Heart right ventricle (tissue), 16 donors: ENCODE measurements around the gene WRNIP1. TPM values are rescaled to one million over a fixed set of nuclear protein-coding genes. Genes with fewer than 3 reads are reported as not detected.

Source experiments
- ATAC-seq, 8 donors: fragments of 200-7000 bp; cut with Tn5 transposase; one replicate each; pipeline ENCODE4 v1.9.1; 2020; ENCODE audit warnings: mild to moderate bottlenecking in 8 of 8, moderate library complexity in 8 of 8, moderate number of reproducible peaks in 1 of 8
- DNase-seq, 2 donors: peaks; one replicate each; pipeline ENCODE4 v3.0.0-alpha.2; 2020
- H3K27ac ChIP-seq, 10 donors: fragments of 200-600 bp; sonication (generic) in 2 of 10; one replicate each; pipeline versions ENCODE4 v1.5.0 to v1.8.0; 2020 to 2022; ENCODE audit warnings: mild to moderate bottlenecking in 3 of 10
- H3K27me3 ChIP-seq, 7 donors: fragments of 200-600 bp; one replicate each; pipeline ENCODE4 v1.8.0; 2021 to 2022; ENCODE audit warnings: mild to moderate bottlenecking in 2 of 7
- H3K36me3 ChIP-seq, 9 donors: fragments of 200-600 bp; sonication (generic) in 1 of 9; one replicate each; pipeline versions ENCODE4 v1.5.0 to v1.8.0; 2020 to 2022; ENCODE audit warnings: mild to moderate bottlenecking in 2 of 9
- H3K4me1 ChIP-seq, 9 donors: fragments of 200-600 bp; sonication (generic) in 1 of 9; one replicate each; pipeline versions ENCODE4 v1.5.0 to v1.8.0; 2020 to 2022; ENCODE audit warnings: mild to moderate bottlenecking in 4 of 9
- H3K4me3 ChIP-seq, 10 donors: fragments of 200-600 bp; sonication (generic) in 2 of 10; one replicate each; pipeline versions ENCODE4 v1.5.0 to v1.8.0; 2020 to 2022; ENCODE audit warnings: mild to moderate bottlenecking in 7 of 10, moderate library complexity in 2 of 10
- H3K9me3 ChIP-seq, 11 donors: fragments of 200-600 bp in 10 of 11; sonication (generic) in 2 of 11; one replicate each; pipeline versions ENCODE4 v1.5.0 to v1.8.0; 2013 to 2022; ENCODE audit warnings: mild to moderate bottlenecking in 2 of 11, control low read depth in 1 of 11, moderate library complexity in 1 of 11
- WGBS, 2 donors: extraction: QIAGEN DNeasy Blood & Tissue Kit; methylation state at CpG; one replicate each; pipeline ENCODE4 v1.1.7; 2013; ENCODE audit warnings: inconsistent platforms in 1 of 2; 5-methylcytosine and 5-hydroxymethylcytosine counted together
- intact Hi-C, 10 donors: fragments of 100-400 bp; cut with DNase I; formaldehyde crosslinking; loops; one replicate each; pipeline versions ENCODE4 v1.11.1 to v1.14.2; 2022
- polyA plus RNA-seq, 2 donors: library from polyadenylated mRNA; stranded (reverse); fragments of 200-250 nt; gene quantifications; one replicate each; pipeline ENCODE4 v1.2.3, GENCODE V29; 2013
- total RNA-seq, 10 donors: library from RNA; stranded (reverse); fragmentation: NEBNext Ultra II Directional in 3 of 10; extraction: Animal tissue kit (Norgen Biotek cat#: 25700) in 3 of 10; gene quantifications; one replicate each; pipeline versions ENCODE4 v1.2.1 to v1.2.4, GENCODE V29; 2021 to 2023
- TF ChIP-seq, protein P1 (sequence below), 9 donors: fragments of 200-600 bp; sonication (generic) in 2 of 9; IDR thresholded peaks; one replicate each; pipeline versions ENCODE4 v1.5.0 to v1.8.0; 2021 to 2022; ENCODE audit warnings: antibody characterized with exemption in 9 of 9, mild to moderate bottlenecking in 5 of 9, moderate library complexity in 1 of 9
- donor health status: Arrhythmogenic right ventricular cardiomyopathy.
- donor health status: ischemic (EF 13 %, LVEDD 7.1; RV severe dilation, severe dysfunction).
- donor health status: healthy with polysubstance abuse.
- donor health status: DM: no; HTN: yes; CAD: no.
- donor health status: DM: no; HTN: no; CAD: no.
- donor health status: ischemic (EF 25% LVEDD 6.9; RV normal size, moderate dysfunction).
- donor health status: ischemic (EF 25% LVEDD 5.7; RV mildly dilated, moderate dysfunction).
- donor health status: healthy.
- donor health status: DM: yes; HTN: yes; CAD: no.
- donor health status: Ischemic cardiomyopathy.
- donor health status: ischemic (EF 35%, LVEDD 5.7; RV mildly dilated, moderate dysfunction).
- donor health status: nonischemic (EF 11% LVEDD 7.7; RV severe dilation, severe dysfunction).
- donor health status: DM: yes; HTN: yes; CAD: no.
- donor health status: PGD.
- donor health status: ischemic (EF 29% LVEDD 5.4; RV normal size, mild dysfunction).
- donor health status: nonischemic (EF 23%, LVEDD 6.1; RV moderate dilation, normal function).

Gene WRNIP1
- total and polyA plus RNA-seq, 12 donors = 29.7 to 44.9 (median 35.6) TPM

GRCh38 chr6:2741756-2742155 lies 23.4 kb upstream of the WRNIP1 start:
- H3K27me3 ChIP-seq = no peaks in the 10 kb centered on the region
- H3K4me1 ChIP-seq = peaks cover 0 to 32% (median 5%) of the 10 kb centered on the region in 9 donors
- H3K4me3 ChIP-seq = no peak overlapping the region
- TF ChIP-seq, protein P1, sequence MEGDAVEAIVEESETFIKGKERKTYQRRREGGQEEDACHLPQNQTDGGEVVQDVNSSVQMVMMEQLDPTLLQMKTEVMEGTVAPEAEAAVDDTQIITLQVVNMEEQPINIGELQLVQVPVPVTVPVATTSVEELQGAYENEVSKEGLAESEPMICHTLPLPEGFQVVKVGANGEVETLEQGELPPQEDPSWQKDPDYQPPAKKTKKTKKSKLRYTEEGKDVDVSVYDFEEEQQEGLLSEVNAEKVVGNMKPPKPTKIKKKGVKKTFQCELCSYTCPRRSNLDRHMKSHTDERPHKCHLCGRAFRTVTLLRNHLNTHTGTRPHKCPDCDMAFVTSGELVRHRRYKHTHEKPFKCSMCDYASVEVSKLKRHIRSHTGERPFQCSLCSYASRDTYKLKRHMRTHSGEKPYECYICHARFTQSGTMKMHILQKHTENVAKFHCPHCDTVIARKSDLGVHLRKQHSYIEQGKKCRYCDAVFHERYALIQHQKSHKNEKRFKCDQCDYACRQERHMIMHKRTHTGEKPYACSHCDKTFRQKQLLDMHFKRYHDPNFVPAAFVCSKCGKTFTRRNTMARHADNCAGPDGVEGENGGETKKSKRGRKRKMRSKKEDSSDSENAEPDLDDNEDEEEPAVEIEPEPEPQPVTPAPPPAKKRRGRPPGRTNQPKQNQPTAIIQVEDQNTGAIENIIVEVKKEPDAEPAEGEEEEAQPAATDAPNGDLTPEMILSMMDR (IDR thresholded peaks at IDR 0.05) = no peak
- no peaks in the 10 kb centered on the region for H3K9me3 ChIP-seq
- H3K36me3 ChIP-seq = no peaks in the 10 kb centered on the region
- peak overlapping the region in 8 of 10 donors; percentile 13 to 65 (median 40) for H3K27ac ChIP-seq
- no peak for ATAC-seq
- 35 to 61% methylated on average over 2 of the region's 2 CpGs for WGBS, 2 donors
- intact Hi-C loops = loop anchor here in 1 of 10 donors (10.0 kb wide), 1 partner anchor 107 kb away; no protein-coding TSS in a partner anchor
- DNase-seq = no peak

DNA sequence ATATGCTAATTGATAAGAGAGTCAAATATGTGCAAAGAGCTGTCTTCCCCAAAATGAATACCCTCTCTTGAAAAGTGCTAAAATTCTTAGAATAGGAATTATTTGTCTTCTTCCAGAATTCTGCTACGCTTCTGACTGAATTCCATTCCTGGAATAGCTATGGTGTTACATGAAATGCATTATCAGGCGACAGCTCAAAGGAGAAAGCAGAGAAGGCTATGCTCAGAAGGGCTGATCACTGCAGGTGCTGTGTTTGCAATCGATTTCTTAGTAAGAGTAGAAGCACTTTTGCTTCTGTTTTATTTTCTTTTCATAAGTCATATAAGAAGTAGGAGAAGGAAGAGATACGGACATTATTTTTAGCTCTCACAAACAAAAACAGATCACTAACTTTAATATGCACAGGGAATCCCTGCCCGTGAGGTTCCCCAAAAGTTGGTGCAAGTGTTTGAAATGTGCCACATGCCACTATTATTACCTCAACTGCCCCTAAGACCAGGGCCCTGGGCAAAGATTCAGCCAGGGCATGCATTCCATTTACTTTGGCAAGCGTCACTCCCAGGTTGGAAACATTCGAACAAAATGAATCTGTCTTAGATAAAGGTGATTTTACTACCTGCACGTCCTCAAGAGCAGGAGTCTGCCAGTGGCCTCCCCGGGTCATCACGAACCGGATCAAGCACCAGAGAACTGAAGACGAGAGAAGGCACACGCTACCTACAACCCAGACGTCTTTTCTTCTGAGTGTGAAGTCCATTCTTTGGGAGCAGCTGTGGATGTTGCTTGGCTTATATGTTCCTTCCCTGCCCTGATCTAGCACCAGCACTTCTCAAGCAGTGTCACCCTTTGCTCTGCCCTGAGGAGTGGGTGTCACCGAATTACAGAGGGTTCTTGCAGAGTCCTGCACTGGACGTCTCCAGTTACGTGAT lies 21.6 kb upstream of the WRNIP1 start:
- WGBS, 2 donors = 50 to 64% methylated on average over 17 of the region's 17 CpGs
- peaks cover 0 to 30% (median 5%) of the 10 kb centered on the region in 9 donors for H3K4me1 ChIP-seq
- DNase-seq (no peak), ATAC-seq (peak in 7 of 8 donors; percentile 16 to 70 (median 62))
- H3K36me3 ChIP-seq = no peaks in the 10 kb centered on the region
- H3K9me3 ChIP-seq = no peaks in the 10 kb centered on the region
- intact Hi-C loops = loop anchor here in 1 of 10 donors (10.0 kb wide), 1 partner anchor 109 kb away; no protein-coding TSS in a partner anchor
- no peaks in the 10 kb centered on the region for H3K27me3 ChIP-seq
- peak overlapping the region; percentile 43 to 85 (median 78) for H3K27ac ChIP-seq
- peak overlapping the region in 7 of 10 donors; percentile 7 to 42 (median 15) for H3K4me3 ChIP-seq
- TF ChIP-seq, protein P1 (IDR thresholded peaks at IDR 0.05) = no peak

DNA sequence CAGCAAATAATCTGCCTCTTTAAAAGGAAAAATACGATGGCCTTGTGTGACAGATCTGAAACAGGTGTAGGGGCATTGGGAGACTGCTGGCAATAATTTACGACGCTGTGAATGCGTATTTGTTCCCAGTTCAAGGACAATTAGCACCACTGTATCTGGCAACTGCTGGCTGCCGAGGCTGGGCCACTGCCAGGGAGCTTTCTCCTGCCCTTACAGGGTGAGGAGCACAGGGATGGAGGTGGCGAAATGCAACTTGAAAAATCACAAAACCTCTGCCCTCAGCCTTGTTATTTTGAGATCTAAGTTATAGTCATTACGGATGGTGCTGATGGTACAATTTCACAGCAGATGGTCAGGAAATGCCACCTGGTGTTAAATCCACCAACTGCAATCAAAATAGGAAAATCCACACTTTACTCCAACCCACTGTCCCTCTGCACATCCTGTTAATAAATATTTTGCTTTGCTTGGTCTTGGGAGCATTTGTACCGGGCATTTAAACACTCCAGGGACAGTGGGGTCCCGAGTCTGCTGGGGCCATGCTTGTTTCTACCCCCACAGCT lies 20.9 kb upstream of the WRNIP1 start:
- intact Hi-C loops = loop anchor here in 1 of 10 donors (10.0 kb wide), 1 partner anchor 109 kb away; no protein-coding TSS in a partner anchor
- ATAC-seq = peak; percentile 53 to 90 (median 84)
- no peaks in the 10 kb centered on the region for H3K27me3 ChIP-seq
- peaks cover 0 to 30% (median 10%) of the 10 kb centered on the region in 9 donors for H3K4me1 ChIP-seq
- DNase-seq = peak; percentile 47 to 77
- H3K9me3 ChIP-seq = no peaks in the 10 kb centered on the region
- H3K4me3 ChIP-seq = peak overlapping the region in 7 of 10 donors; percentile 7 to 42 (median 15)
- WGBS, 2 donors = 39 to 60% methylated on average over 9 of the region's 9 CpGs
- TF ChIP-seq, protein P1 (IDR thresholded peaks at IDR 0.05) = peak in 7 of 9 donors; percentile 12 to 42 (median 33)
- peak overlapping the region; percentile 43 to 85 (median 78) for H3K27ac ChIP-seq
- no peaks in the 10 kb centered on the region for H3K36me3 ChIP-seq

DNA sequence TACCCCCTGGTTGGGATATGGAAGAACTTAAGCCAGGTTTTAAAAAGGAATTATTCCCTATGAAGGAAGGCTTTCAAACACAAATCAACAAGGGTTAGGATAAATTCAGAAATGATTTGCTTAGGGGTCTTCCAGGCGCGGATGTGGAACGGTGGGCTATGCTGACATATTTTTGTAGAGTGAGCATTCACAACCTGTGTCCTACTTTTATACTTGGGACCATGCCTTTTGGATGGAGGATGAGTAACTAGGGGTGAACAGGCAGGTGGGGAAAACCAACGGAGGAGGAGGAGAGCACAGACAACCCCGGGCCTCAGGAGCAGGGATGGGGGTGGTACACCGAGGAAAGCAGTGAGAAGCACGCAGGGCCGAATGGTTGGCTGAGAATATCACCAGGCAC lies 20.4 kb upstream of the WRNIP1 start:
- TF ChIP-seq, protein P1 (IDR thresholded peaks at IDR 0.05) = no peak

More for the DNA sequence above, 20.4 kb upstream of the WRNIP1 start:
- Histone ChIP-seq H3K4me1 (peaks cover 0 to 34% (median 13%) of the 10 kb centered on the region in 9 donors), H3K27me3 (no peaks in the 10 kb centered on the region), H3K27ac (peak overlapping the region in 9 of 10 donors; percentile 43 to 85 (median 82)), H3K9me3 (no peaks in the 10 kb centered on the region), H3K4me3 (no peak overlapping the region), H3K36me3 (no peaks in the 10 kb centered on the region)
- DNase-seq = no peak
- no peak for ATAC-seq
- intact Hi-C loops = loop anchor here in 3 of 10 donors (5.0 to 10.0 kb wide), 2 partner anchors 110 to 1147 kb away; no protein-coding TSS in a partner anchor
- WGBS, 2 donors = 86 to 93% methylated on average over 8 of the region's 8 CpGs
